ENCODE results near the gene RNF145. TPM values are rescaled to one million over a fixed set of nuclear protein-coding genes. Genes with fewer than 3 reads are reported as not detected.

RNF145 gene
- polyA plus RNA-seq, 3 donors = 9.1 to 23.6 (median 11.5) TPM

DNA sequence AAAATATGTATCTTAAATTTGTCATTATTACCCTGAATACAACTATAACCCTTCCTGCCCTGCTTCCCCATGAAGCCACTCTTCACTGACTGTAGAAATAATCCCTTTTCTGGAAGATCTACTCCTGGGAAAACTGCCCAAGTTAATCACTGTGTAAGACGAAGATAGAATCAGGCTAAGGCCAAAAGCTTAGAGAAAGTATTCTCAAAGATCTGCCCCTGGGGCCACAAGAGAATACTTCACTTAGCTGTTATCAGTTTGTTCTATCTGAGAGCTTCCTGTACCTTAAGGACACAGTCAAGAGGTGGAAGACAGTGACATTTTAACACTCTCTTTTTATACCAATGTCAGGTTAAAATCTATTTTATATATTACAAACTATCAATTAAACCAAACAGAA, 33.8 kb downstream of the RNF145 start:
- WGBS (ENCODE audit: insufficient coverage) = 86% methylated on average over 1 of the region's 1 CpG
- Mint-ChIP-seq H3K27me3 (ENCODE audit: low read depth in 3 of 3) (no peaks in the 10 kb centered on the region), H3K9me3 (no peaks in the 10 kb centered on the region), H3K4me1 (peaks cover 8% of the 10 kb centered on the region), H3K27ac (peak overlapping the region in 2 of 7 donors; percentile 12 to 68), H3K4me3 (no peak overlapping the region), H3K36me3 (peaks cover 52 to 64% of the 10 kb centered on the region in 2 donors)
- Histone ChIP-seq H3K4me2 (replicated peaks; ENCODE audit: extremely low read depth, low read length, poor library complexity, severe bottlenecking) (no peak overlapping the region), H3K79me2 (ENCODE audit: insufficient read depth, low read length) (peaks cover 5% of the 10 kb centered on the region), H2AFZ (ENCODE audit: insufficient read depth, low read depth, low read length, poor library complexity, severe bottlenecking) (no peak overlapping the region), H3K36me3 (replicated peaks in 1 of 2; ENCODE audit: control insufficient read depth in 1 of 2, insufficient read depth in 2 of 2, low read length in 2 of 2) (peaks cover 37 to 82% of the 10 kb centered on the region in 2 donors), H3K27ac (ENCODE audit: low read depth in 1 of 2, low read length in 2 of 2) (no peak overlapping the region), H3K27me3 (ENCODE audit: control insufficient read depth in 2 of 2, insufficient read depth in 2 of 2, low read length in 2 of 2) (no peaks in the 10 kb centered on the region), H3K4me3 (replicated peaks in 1 of 3; ENCODE audit: low read depth in 2 of 3, low read length in 3 of 3) (no peak overlapping the region), H3K9ac (ENCODE audit: insufficient read depth, low read length, poor library complexity, severe bottlenecking) (no peak overlapping the region), H4K20me1 (ENCODE audit: insufficient read depth, low read length) (peaks cover 20% of the 10 kb centered on the region), H3K4me1 (ENCODE audit: control insufficient read depth in 1 of 2, insufficient read depth in 2 of 2, low read length in 2 of 2) (no peaks in the 10 kb centered on the region), H3K9me3 (replicated peaks in 1 of 2; ENCODE audit: control insufficient read depth in 1 of 2, insufficient read depth in 1 of 2, low read length in 2 of 2) (no peaks in the 10 kb centered on the region)
- no peak for DNase-seq
- TF ChIP-seq CTCF (IDR thresholded peaks at IDR 0.05) = no peak
- intact Hi-C loops (cut with micrococcal nuclease) = no loop called here

- no peak overlapping the region for H3K27ac ChIP-seq (ENCODE audit: low read depth in 1 of 2, low read length in 2 of 2)
- H4K20me1 ChIP-seq (ENCODE audit: insufficient read depth, low read length) = peaks cover 14% of the 10 kb centered on the region
- Mint-ChIP-seq H3K9me3 (no peaks in the 10 kb centered on the region), H3K36me3 (peaks cover 49 to 62% of the 10 kb centered on the region in 2 donors), H3K4me3 (no peak overlapping the region), H3K27ac (no peak overlapping the region), H3K4me1 (peaks cover 5% of the 10 kb centered on the region), H3K27me3 (ENCODE audit: low read depth in 3 of 3) (no peaks in the 10 kb centered on the region)
- H3K4me2 ChIP-seq (replicated peaks; ENCODE audit: extremely low read depth, low read length, poor library complexity, severe bottlenecking) = no peak overlapping the region
- no peak for TF ChIP-seq CTCF (IDR thresholded peaks at IDR 0.05)
- H2AFZ ChIP-seq (ENCODE audit: insufficient read depth, low read depth, low read length, poor library complexity, severe bottlenecking) = no peak overlapping the region
- no peaks in the 10 kb centered on the region for H3K9me3 ChIP-seq (replicated peaks in 1 of 2; ENCODE audit: control insufficient read depth in 1 of 2, insufficient read depth in 1 of 2, low read length in 2 of 2)
- no peak overlapping the region for H3K4me3 ChIP-seq (replicated peaks in 1 of 3; ENCODE audit: low read depth in 2 of 3, low read length in 3 of 3)
- peaks cover 5% of the 10 kb centered on the region for H3K79me2 ChIP-seq (ENCODE audit: insufficient read depth, low read length)
- no peak for DNase-seq
- intact Hi-C loops (cut with micrococcal nuclease) = no loop called here
- H3K9ac ChIP-seq (ENCODE audit: insufficient read depth, low read length, poor library complexity, severe bottlenecking) = no peak overlapping the region
- no peaks in the 10 kb centered on the region for H3K27me3 ChIP-seq (ENCODE audit: control insufficient read depth in 2 of 2, insufficient read depth in 2 of 2, low read length in 2 of 2)
- H3K4me1 ChIP-seq (ENCODE audit: control insufficient read depth in 1 of 2, insufficient read depth in 2 of 2, low read length in 2 of 2) = no peaks in the 10 kb centered on the region
- H3K36me3 ChIP-seq (replicated peaks in 1 of 2; ENCODE audit: control insufficient read depth in 1 of 2, insufficient read depth in 2 of 2, low read length in 2 of 2) = peaks cover 38 to 78% of the 10 kb centered on the region in 2 donors
These were observed 34.7 kb downstream of the RNF145 start for GRCh38 chr5:159174511-159175168.
